Loucy (cell line): Measurements from ENCODE around the gene KRTAP29-1.

ENCODE experiments used
- H2AFZ ChIP-seq: fragments of 200-600 bp; sonication (generic); 2 replicates; pipeline ENCODE4 v1.6.0; 2016; ENCODE audit warnings: antibody characterized with exemption, mild to moderate bottlenecking, low read length, moderate library complexity
- H3F3A ChIP-seq: fragments of 200-600 bp; 2 replicates; pipeline ENCODE4 v1.6.0; 2016; ENCODE audit warnings: antibody characterized with exemption, low read depth, mild to moderate bottlenecking
- H3K27me3 ChIP-seq: fragments of 200-600 bp; sonication (generic); 2 replicates; pipeline ENCODE4 v1.6.1; 2014; ENCODE audit warnings: low read length, mild to moderate bottlenecking; ENCODE audit not compliant: insufficient read depth, poor library complexity, severe bottlenecking
- H3K36me3 ChIP-seq: fragments of 200-600 bp; sonication (generic); 2 replicates; pipeline ENCODE4 v1.6.1; 2016; ENCODE audit warnings: low read length; ENCODE audit not compliant: insufficient read depth
- H3K4me1 ChIP-seq: fragments of 200-600 bp; sonication (generic); 2 replicates; pipeline ENCODE4 v1.5.1; 2014; ENCODE audit warnings: low read length, mild to moderate bottlenecking; ENCODE audit not compliant: insufficient read depth, poor library complexity, severe bottlenecking
- H3K4me2 ChIP-seq: fragments of 200-600 bp; sonication (generic); 2 replicates; pipeline ENCODE4 v1.6.0; 2014; ENCODE audit warnings: antibody characterized with exemption, low read length, low read depth, mild to moderate bottlenecking; ENCODE audit not compliant: poor library complexity, severe bottlenecking
- H3K4me3 ChIP-seq: fragments of 200-600 bp; sonication (generic); 2 replicates; pipeline ENCODE4 v1.5.1; 2014; ENCODE audit warnings: low read length, mild to moderate bottlenecking, mixed read lengths; ENCODE audit not compliant: poor library complexity, severe bottlenecking
- H3K79me2 ChIP-seq: fragments of 200-600 bp; sonication (generic); 2 replicates; pipeline ENCODE4 v1.6.1; 2014; ENCODE audit warnings: low read length; ENCODE audit not compliant: insufficient read depth
- H3K9ac ChIP-seq: fragments of 200-600 bp; sonication (generic); 2 replicates; pipeline ENCODE4 v1.6.0; 2014; ENCODE audit warnings: mild to moderate bottlenecking, low read depth, low read length, moderate library complexity; ENCODE audit not compliant: poor library complexity, severe bottlenecking
- H3K9me2 ChIP-seq: fragments of 200-600 bp; sonication (generic); replicated peaks from 2 replicates; pipeline ENCODE4 v1.6.1; 2016; ENCODE audit warnings: low read depth, low read length, mixed read lengths
- H3K9me3 ChIP-seq: fragments of 200-600 bp; sonication (generic); 2 replicates; pipeline ENCODE4 v1.6.1; 2014; ENCODE audit warnings: mild to moderate bottlenecking, antibody characterized with exemption, low read length, low read depth; ENCODE audit not compliant: insufficient read depth
- H4K20me1 ChIP-seq: fragments of 200-600 bp; sonication (generic); 2 replicates; pipeline ENCODE4 v1.6.0; 2014; ENCODE audit warnings: antibody characterized with exemption, low read length, mild to moderate bottlenecking; ENCODE audit not compliant: insufficient read depth, poor library complexity, severe bottlenecking
- EZH2phosphoT487 ChIP-seq: fragments of 200-600 bp; IDR thresholded peaks from 2 replicates; pipeline ENCODE4 v1.6.1; 2018; ENCODE audit warnings: antibody characterized with exemption, mild to moderate bottlenecking, moderate library complexity, borderline replicate concordance
- TF ChIP-seq, protein P1 (sequence below): fragments of 200-600 bp; sonication (generic); conservative IDR thresholded peaks from 2 replicates; pipeline ENCODE4 v1.5.1; 2014; ENCODE audit warnings: mild to moderate bottlenecking, antibody characterized with exemption, low read length

Gene KRTAP29-1

DNA sequence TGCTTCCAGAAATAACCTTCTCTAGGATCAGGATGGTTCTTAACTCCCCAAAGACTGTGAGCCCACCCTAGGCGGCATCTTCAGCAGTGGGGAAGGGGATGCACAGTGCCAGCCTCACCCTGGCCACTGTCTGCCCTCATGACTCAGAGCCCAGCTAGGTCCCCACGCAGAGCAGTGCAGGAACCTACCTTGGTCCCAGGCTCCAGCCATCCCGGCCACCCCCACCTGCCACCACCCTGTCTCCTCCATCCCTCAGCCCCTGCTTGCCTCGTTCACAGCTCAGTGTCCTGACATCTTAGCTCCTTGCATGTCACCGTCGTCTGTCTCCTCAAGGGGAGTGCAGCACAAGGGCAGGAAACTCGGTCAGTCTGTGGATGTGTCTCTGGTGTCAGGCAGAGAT, 29.0 kb upstream of the KRTAP29-1 start:
- no peaks in the 10 kb centered on the region for H3F3A ChIP-seq
- no peak for TF ChIP-seq EZH2phosphoT487
- TF ChIP-seq, protein P1, sequence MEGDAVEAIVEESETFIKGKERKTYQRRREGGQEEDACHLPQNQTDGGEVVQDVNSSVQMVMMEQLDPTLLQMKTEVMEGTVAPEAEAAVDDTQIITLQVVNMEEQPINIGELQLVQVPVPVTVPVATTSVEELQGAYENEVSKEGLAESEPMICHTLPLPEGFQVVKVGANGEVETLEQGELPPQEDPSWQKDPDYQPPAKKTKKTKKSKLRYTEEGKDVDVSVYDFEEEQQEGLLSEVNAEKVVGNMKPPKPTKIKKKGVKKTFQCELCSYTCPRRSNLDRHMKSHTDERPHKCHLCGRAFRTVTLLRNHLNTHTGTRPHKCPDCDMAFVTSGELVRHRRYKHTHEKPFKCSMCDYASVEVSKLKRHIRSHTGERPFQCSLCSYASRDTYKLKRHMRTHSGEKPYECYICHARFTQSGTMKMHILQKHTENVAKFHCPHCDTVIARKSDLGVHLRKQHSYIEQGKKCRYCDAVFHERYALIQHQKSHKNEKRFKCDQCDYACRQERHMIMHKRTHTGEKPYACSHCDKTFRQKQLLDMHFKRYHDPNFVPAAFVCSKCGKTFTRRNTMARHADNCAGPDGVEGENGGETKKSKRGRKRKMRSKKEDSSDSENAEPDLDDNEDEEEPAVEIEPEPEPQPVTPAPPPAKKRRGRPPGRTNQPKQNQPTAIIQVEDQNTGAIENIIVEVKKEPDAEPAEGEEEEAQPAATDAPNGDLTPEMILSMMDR: no peak
- H3K4me2 ChIP-seq: no peak overlapping the region
- H3K79me2 ChIP-seq: no peaks in the 10 kb centered on the region
- H3K9ac ChIP-seq: no peak overlapping the region
- H3K9me3 ChIP-seq: no peaks in the 10 kb centered on the region
- H4K20me1 ChIP-seq: no peaks in the 10 kb centered on the region
- H3K4me3 ChIP-seq: no peak overlapping the region
- H3K9me2 ChIP-seq: no peaks in the 10 kb centered on the region
- H3K36me3 ChIP-seq: no peaks in the 10 kb centered on the region
- no peak overlapping the region for H2AFZ ChIP-seq
- H3K4me1 ChIP-seq: no peaks in the 10 kb centered on the region
- H3K27me3 ChIP-seq: no peaks in the 10 kb centered on the region

DNA sequence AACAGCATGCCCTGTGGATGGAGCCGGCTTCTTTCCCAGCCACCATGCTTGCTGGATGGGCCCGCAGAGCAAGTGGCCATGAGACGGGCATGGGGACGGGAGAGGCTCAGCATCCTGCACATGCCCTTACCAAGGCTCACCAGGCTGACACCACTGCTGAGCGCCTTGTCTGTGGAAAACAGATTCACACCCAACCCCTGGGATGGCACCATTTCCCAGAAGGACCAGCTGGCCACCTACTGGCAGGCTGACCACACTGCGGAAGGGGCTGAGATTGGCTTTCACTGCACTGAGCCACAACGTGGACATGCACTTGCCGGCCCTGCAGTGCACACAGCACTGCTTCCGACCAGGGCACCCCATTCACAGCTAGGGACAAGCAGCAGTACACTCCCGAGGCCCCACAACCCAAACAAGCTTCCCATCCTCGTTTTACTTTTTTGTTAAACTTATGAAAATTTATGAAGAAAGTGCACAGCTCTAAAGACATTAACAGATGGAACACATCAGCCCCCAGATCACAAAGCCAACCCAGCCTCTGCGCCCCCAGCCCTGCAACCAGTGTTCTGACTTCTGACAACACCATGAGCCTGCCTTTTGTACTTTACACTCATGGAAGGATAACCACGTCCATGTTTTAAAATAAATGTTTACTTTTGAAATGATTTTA, 26.8 kb upstream of the KRTAP29-1 start:
- Histone ChIP-seq H3K9me2 (no peaks in the 10 kb centered on the region), H3K79me2 (no peaks in the 10 kb centered on the region), H3K9me3 (no peaks in the 10 kb centered on the region), H3F3A (no peaks in the 10 kb centered on the region), H3K4me2 (no peak overlapping the region), H4K20me1 (no peaks in the 10 kb centered on the region), H3K4me1 (no peaks in the 10 kb centered on the region), H2AFZ (no peak overlapping the region), H3K27me3 (no peaks in the 10 kb centered on the region), H3K9ac (no peak overlapping the region), H3K4me3 (no peak overlapping the region), H3K36me3 (no peaks in the 10 kb centered on the region)
- TF ChIP-seq, protein P1: peak; percentile 75
- TF ChIP-seq EZH2phosphoT487: no peak

GRCh38 chr17:41328207-41328606, 25.6 kb upstream of the KRTAP29-1 start:
- H4K20me1 ChIP-seq: no peaks in the 10 kb centered on the region
- H3K4me1 ChIP-seq: no peaks in the 10 kb centered on the region
- TF ChIP-seq, protein P1: no peak
- no peak for TF ChIP-seq EZH2phosphoT487
- H3F3A ChIP-seq: no peaks in the 10 kb centered on the region
- no peaks in the 10 kb centered on the region for H3K79me2 ChIP-seq
- H2AFZ ChIP-seq: no peak overlapping the region
- no peak overlapping the region for H3K4me3 ChIP-seq
- H3K4me2 ChIP-seq: no peak overlapping the region
- no peak overlapping the region for H3K9ac ChIP-seq
- H3K9me2 ChIP-seq: no peaks in the 10 kb centered on the region
- H3K36me3 ChIP-seq: no peaks in the 10 kb centered on the region
- no peaks in the 10 kb centered on the region for H3K27me3 ChIP-seq
- no peaks in the 10 kb centered on the region for H3K9me3 ChIP-seq
